Karpas-422 (cell line): ENCODE data around the gene AFAP1L2. TPM values are rescaled to one million over a fixed set of nuclear protein-coding genes. Genes with fewer than 3 reads are reported as not detected.

ENCODE experiments used
- DNase-seq: peaks from one replicate; pipeline ENCODE4 v3.0.0-alpha.2; 2015
- H2AFZ ChIP-seq: fragments of 200-600 bp; sonication (generic); 2 replicates; pipeline ENCODE4 v1.6.1; 2014; ENCODE audit warnings: antibody characterized with exemption, low read length, mixed read lengths
- H3K27ac ChIP-seq: fragments of 200-600 bp; sonication (generic); 2 replicates; pipeline ENCODE4 v1.5.1; 2014; ENCODE audit warnings: mild to moderate bottlenecking, low read length, moderate library complexity
- H3K27me3 ChIP-seq: fragments of 200-600 bp; sonication (generic); 2 replicates; pipeline ENCODE4 v1.6.1; 2014; ENCODE audit warnings: low read length, mixed read lengths
- H3K36me3 ChIP-seq: fragments of 200-600 bp; sonication (generic); 2 replicates; pipeline ENCODE4 v1.6.1; 2014; ENCODE audit warnings: low read length, mixed read lengths; ENCODE audit not compliant: insufficient read depth
- H3K4me1 ChIP-seq: fragments of 200-600 bp; sonication (generic); 2 replicates; pipeline ENCODE4 v1.6.1; 2014; ENCODE audit warnings: mild to moderate bottlenecking, low read length, mixed read lengths
- H3K4me2 ChIP-seq: fragments of 200-600 bp; sonication (generic); 2 replicates; pipeline ENCODE4 v1.6.1; 2014; ENCODE audit warnings: low read length, low read depth, mild to moderate bottlenecking; ENCODE audit not compliant: poor library complexity, severe bottlenecking
- H3K4me3 ChIP-seq: fragments of 200-600 bp; sonication (generic); 2 replicates; pipeline ENCODE4 v1.5.1; 2014; ENCODE audit warnings: mild to moderate bottlenecking, antibody characterized with exemption, low read length, mixed read lengths
- H3K79me2 ChIP-seq: fragments of 200-600 bp; sonication (generic); 2 replicates; pipeline ENCODE4 v1.6.1; 2014; ENCODE audit warnings: mild to moderate bottlenecking, low read length, mixed read lengths
- H3K9ac ChIP-seq: fragments of 200-600 bp; sonication (generic); 2 replicates; pipeline ENCODE4 v1.6.0; 2014; ENCODE audit warnings: low read length
- H3K9me2 ChIP-seq: fragments of 200-600 bp; sonication (generic), shearing (Covaris generic); replicated peaks from 2 replicates; pipeline ENCODE4 v1.6.0; 2014; ENCODE audit warnings: mild to moderate bottlenecking, low read length, moderate library complexity; ENCODE audit not compliant: insufficient read depth
- H3K9me3 ChIP-seq: fragments of 300-700, 200-600 bp; sonication (generic); 2 replicates; pipeline ENCODE4 v1.6.1; 2014; ENCODE audit warnings: low read length, mixed read lengths
- H4K20me1 ChIP-seq: fragments of 200-600 bp; sonication (generic); 2 replicates; pipeline ENCODE4 v1.6.1; 2014; ENCODE audit warnings: mild to moderate bottlenecking, antibody characterized with exemption, low read length, low read depth; ENCODE audit not compliant: insufficient read depth
- total RNA-seq: library from RNA; depleted of rRNA; stranded (reverse); fragments of >200 nt; shearing (Covaris generic); gene quantifications from 2 replicates; pipeline ENCODE4 v1.2.3, GENCODE V29; 2014; ENCODE audit warnings: low replicate concordance

AFAP1L2 gene
- total RNA-seq, 1 experiment from 2014 or later = 2.0 TPM

DNA sequence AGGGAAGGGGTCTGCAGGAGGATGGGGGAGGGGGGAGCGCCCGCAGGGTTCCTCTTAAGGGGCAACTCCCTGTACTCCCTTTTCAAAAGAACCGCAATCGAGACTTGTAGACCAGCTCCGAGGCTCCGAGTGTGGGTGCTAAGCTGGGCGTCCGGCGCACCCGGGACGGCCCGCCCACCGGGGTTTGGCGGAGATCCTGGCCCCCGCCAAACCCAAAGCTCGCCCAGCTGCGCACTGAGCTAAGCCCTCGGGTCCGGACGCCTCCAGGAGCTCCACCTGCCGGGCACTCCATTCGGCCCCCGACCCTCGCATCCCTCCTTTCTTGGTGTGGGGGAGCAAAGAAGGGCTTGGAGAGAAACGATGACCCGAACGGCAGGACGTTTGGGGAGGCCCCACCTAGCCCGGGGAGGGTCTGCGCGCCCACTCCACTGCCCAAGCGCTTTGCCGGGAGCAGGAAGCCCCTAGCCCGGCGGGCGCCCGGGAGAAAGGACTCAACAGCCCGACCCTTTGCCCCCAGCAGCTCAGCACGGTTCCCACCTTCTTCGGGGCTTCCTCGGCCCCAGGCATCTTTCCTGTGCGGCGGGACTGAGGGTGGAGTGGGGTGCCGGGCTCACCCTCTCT is 651 bp downstream of the AFAP1L2 start:
- H3K9ac ChIP-seq = no peak overlapping the region
- no peaks in the 10 kb centered on the region for H3K9me3 ChIP-seq
- no peaks in the 10 kb centered on the region for H3K4me1 ChIP-seq
- H3K9me2 ChIP-seq = no peaks in the 10 kb centered on the region
- H3K4me2 ChIP-seq = no peak overlapping the region
- no peaks in the 10 kb centered on the region for H3K27me3 ChIP-seq
- H4K20me1 ChIP-seq = no peaks in the 10 kb centered on the region
- no peak overlapping the region for H2AFZ ChIP-seq
- H3K36me3 ChIP-seq = no peaks in the 10 kb centered on the region
- no peak for DNase-seq
- H3K4me3 ChIP-seq = no peak overlapping the region
- no peak overlapping the region for H3K27ac ChIP-seq
- H3K79me2 ChIP-seq = no peaks in the 10 kb centered on the region

- Histone ChIP-seq H3K9ac (no peak overlapping the region), H3K4me3 (no peak overlapping the region), H3K27me3 (no peaks in the 10 kb centered on the region)
These were observed 1.3 kb downstream of the AFAP1L2 start for GRCh38 chr10:114402871-114403540.

DNA sequence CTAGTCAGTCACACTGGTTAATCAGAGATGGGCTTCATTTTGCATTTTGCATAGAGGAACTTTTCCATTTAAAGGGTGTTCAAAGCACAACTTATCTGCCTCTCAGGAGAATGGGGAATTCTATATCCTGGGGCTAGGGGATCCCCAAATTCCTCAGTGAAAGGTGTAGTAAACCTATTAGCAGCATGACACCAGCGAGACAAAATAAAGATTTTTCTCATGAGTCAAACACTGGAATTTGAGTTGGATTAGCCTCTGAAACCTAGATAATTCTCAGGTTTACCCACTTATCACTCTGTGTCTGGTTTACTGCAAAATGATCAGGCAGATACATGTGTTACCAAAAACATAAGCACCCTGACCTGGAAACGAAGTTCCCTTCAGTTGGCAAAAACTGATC is 2.1 kb downstream of the AFAP1L2 start:
- H2AFZ ChIP-seq = no peak overlapping the region
- no peak overlapping the region for H3K27ac ChIP-seq
- H3K27me3 ChIP-seq = no peaks in the 10 kb centered on the region

More at GRCh38 chr10:114402871-114403540, 1.3 kb downstream of the AFAP1L2 start:
- Histone ChIP-seq H3K9me2 (no peaks in the 10 kb centered on the region), H3K4me1 (no peaks in the 10 kb centered on the region), H3K27ac (no peak overlapping the region), H3K9me3 (no peaks in the 10 kb centered on the region), H2AFZ (no peak overlapping the region), H4K20me1 (no peaks in the 10 kb centered on the region), H3K36me3 (no peaks in the 10 kb centered on the region), H3K4me2 (no peak overlapping the region), H3K79me2 (no peaks in the 10 kb centered on the region)
- DNase-seq = no peak

DNA sequence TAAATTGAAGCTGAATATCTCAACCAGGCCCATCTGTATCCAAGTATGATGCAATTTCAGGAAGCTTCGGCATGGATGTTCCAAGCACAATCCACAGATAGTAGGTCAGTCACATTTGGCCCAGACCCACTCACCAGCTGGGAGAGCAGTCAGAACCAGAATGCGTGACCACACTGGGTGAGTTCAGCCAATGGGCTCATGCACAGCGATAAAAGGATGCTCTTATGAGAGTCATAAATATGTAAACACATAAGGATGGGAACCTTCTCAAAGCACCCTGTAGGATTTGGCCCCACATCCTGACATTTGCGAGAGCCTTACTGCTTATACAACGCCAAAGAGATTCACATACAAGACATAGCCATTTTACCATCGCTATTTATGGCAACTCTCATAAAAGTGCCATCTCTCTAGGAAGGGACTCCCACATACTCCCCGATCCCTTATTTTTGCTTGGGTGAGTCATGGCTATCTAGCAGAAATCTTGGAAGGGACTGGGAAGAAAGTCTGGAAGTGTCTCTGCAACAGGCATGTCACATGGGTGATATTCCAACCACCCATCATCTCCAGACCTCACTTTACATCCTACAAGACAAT is 3.0 kb downstream of the AFAP1L2 start:
- Histone ChIP-seq H3K36me3 (no peaks in the 10 kb centered on the region), H3K9ac (no peak overlapping the region), H3K27ac (no peak overlapping the region), H3K4me2 (no peak overlapping the region), H3K9me3 (no peaks in the 10 kb centered on the region), H3K9me2 (no peaks in the 10 kb centered on the region), H3K4me1 (no peaks in the 10 kb centered on the region), H4K20me1 (no peaks in the 10 kb centered on the region), H3K4me3 (no peak overlapping the region), H3K27me3 (no peaks in the 10 kb centered on the region), H3K79me2 (no peaks in the 10 kb centered on the region), H2AFZ (no peak overlapping the region)
- no peak for DNase-seq

More for the DNA sequence above, 2.1 kb downstream of the AFAP1L2 start:
- Histone ChIP-seq H3K9me2 (no peaks in the 10 kb centered on the region), H3K9me3 (no peaks in the 10 kb centered on the region), H3K9ac (no peak overlapping the region), H3K79me2 (no peaks in the 10 kb centered on the region), H3K4me3 (no peak overlapping the region), H4K20me1 (no peaks in the 10 kb centered on the region), H3K4me1 (no peaks in the 10 kb centered on the region), H3K4me2 (no peak overlapping the region), H3K36me3 (no peaks in the 10 kb centered on the region)
- no peak for DNase-seq

- no peaks in the 10 kb centered on the region for H3K27me3 ChIP-seq
- H3K4me1 ChIP-seq = no peaks in the 10 kb centered on the region
- H3K9me2 ChIP-seq = no peaks in the 10 kb centered on the region
- no peaks in the 10 kb centered on the region for H3K79me2 ChIP-seq
- H3K4me2 ChIP-seq = no peak overlapping the region
- no peak overlapping the region for H3K9ac ChIP-seq
- no peaks in the 10 kb centered on the region for H3K9me3 ChIP-seq
- no peaks in the 10 kb centered on the region for H3K36me3 ChIP-seq
- no peaks in the 10 kb centered on the region for H4K20me1 ChIP-seq
- no peak overlapping the region for H3K27ac ChIP-seq
- no peak overlapping the region for H2AFZ ChIP-seq
- no peak overlapping the region for H3K4me3 ChIP-seq
- no peak for DNase-seq
These were observed 4.2 kb downstream of the AFAP1L2 start for GRCh38 chr10:114400091-114400490.

DNA sequence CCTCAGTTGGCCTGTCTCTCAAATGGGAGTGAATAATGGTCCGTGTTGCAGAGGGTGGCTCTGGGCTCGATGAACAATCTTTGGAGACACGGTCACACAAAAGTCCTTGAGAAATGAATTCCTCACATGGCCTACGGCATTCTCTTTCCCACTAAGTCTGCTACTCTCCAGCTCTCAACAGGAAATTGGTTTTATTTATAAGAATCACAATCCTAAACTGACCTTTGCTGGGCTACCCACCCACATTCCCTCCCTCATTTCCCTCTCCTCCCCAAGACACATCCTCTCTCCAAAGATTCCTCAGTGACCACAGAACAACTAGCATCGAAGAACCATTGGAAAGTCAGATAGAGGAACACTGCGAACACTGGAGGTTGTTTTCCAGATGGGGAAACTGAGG is 4.7 kb downstream of the AFAP1L2 start:
- no peak overlapping the region for H3K27ac ChIP-seq
- no peak overlapping the region for H3K9ac ChIP-seq
- no peaks in the 10 kb centered on the region for H3K27me3 ChIP-seq
- H3K36me3 ChIP-seq = no peaks in the 10 kb centered on the region
- H3K9me3 ChIP-seq = no peaks in the 10 kb centered on the region
- no peaks in the 10 kb centered on the region for H3K9me2 ChIP-seq
- H3K79me2 ChIP-seq = no peaks in the 10 kb centered on the region
- no peak overlapping the region for H3K4me2 ChIP-seq
- no peaks in the 10 kb centered on the region for H4K20me1 ChIP-seq
- no peak overlapping the region for H2AFZ ChIP-seq
- no peak for DNase-seq
- H3K4me3 ChIP-seq = no peak overlapping the region
- H3K4me1 ChIP-seq = no peaks in the 10 kb centered on the region

GRCh38 chr10:114398587-114399331 is 5.5 kb downstream of the AFAP1L2 start:
- Histone ChIP-seq H3K4me1 (no peaks in the 10 kb centered on the region), H3K9me3 (no peaks in the 10 kb centered on the region), H3K36me3 (no peaks in the 10 kb centered on the region), H3K79me2 (no peaks in the 10 kb centered on the region), H3K27me3 (no peaks in the 10 kb centered on the region), H2AFZ (no peak overlapping the region), H3K4me3 (no peak overlapping the region), H3K9me2 (no peaks in the 10 kb centered on the region), H4K20me1 (no peaks in the 10 kb centered on the region), H3K4me2 (no peak overlapping the region), H3K27ac (no peak overlapping the region), H3K9ac (no peak overlapping the region)
- no peak for DNase-seq

DNA sequence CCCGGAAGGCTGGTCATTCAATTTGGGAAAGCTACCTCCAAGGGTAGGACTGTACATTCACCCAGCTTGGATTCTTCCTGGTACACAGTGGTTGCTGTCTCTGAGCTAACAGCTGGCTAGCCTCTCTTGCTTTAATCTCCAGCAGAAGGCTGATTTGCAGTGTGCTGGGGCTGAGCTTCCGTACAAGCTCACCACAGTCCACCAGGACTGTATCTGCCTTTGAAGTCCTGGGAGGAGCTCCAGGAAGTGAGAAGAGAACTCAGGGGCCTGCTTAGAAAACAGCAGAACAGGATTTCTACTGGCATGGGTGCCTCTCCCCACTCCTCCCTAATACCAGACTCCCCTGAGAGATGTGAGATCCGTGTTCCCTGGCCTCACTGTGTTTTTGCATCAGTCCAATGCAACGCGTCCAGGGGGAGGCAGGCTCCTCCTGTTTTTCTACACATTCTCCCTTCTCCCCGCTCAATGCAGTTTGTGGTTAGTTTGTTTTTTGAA is 6.6 kb downstream of the AFAP1L2 start:
- no peaks in the 10 kb centered on the region for H3K27me3 ChIP-seq
- no peak overlapping the region for H3K4me2 ChIP-seq
- H3K9me2 ChIP-seq = no peaks in the 10 kb centered on the region
- no peaks in the 10 kb centered on the region for H3K36me3 ChIP-seq
- H3K9ac ChIP-seq = no peak overlapping the region
- no peaks in the 10 kb centered on the region for H3K9me3 ChIP-seq
- no peak overlapping the region for H3K27ac ChIP-seq
- DNase-seq = no peak
- H4K20me1 ChIP-seq = no peaks in the 10 kb centered on the region
- H3K79me2 ChIP-seq = no peaks in the 10 kb centered on the region
- no peaks in the 10 kb centered on the region for H3K4me1 ChIP-seq
- no peak overlapping the region for H2AFZ ChIP-seq
- no peak overlapping the region for H3K4me3 ChIP-seq
